ENCODE measurements around the gene UAP1L1.

The UAP1L1 gene

DNA sequence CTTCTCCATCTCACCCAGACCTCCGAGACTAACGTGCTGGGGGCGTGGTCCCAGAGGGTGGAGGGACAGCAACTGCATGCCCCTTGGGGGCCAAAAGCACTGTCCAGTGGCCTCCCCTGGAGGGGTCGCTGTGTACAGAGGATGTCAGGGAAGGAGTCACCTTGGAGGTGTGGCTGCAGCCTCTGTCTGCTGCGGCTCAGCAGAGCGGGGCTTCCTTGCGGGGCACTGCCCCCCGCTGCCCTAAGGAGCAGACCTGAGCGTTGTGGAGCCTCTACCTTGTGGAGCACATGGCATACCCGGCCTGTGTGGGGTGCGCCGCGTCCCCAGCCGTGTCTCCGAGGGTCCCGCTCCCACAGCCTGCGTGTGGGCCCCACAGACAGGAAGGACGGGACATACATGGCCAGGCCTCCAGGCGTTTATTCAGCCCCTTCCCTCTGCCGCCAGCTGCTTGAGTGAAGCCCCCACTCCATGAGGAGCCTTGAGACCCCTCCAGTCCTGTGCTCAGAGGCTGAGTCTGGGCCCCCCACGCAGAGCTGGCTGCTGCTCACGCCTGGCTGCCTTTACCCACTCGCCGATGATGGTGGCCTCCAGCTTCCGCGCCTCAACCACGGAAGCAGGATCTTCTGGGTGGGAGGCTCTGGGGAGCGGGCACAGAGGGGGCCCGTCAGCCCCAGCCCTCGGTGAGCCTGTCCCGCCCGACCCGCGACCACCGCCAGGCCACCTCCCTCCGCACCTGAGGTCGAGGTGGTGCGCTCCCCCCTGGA, 33.0 kb downstream of the UAP1L1 start:
- no peak overlapping the region for H3K4me3 ChIP-seq (ENCODE audit: low read length)
- no peak for DNase-seq (ENCODE audit: low read depth)
- TF ChIP-seq, protein P1, sequence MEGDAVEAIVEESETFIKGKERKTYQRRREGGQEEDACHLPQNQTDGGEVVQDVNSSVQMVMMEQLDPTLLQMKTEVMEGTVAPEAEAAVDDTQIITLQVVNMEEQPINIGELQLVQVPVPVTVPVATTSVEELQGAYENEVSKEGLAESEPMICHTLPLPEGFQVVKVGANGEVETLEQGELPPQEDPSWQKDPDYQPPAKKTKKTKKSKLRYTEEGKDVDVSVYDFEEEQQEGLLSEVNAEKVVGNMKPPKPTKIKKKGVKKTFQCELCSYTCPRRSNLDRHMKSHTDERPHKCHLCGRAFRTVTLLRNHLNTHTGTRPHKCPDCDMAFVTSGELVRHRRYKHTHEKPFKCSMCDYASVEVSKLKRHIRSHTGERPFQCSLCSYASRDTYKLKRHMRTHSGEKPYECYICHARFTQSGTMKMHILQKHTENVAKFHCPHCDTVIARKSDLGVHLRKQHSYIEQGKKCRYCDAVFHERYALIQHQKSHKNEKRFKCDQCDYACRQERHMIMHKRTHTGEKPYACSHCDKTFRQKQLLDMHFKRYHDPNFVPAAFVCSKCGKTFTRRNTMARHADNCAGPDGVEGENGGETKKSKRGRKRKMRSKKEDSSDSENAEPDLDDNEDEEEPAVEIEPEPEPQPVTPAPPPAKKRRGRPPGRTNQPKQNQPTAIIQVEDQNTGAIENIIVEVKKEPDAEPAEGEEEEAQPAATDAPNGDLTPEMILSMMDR (IDR thresholded peaks at IDR 0.05; ENCODE audit: insufficient read depth, low read depth, low read length, missing control alignments) = no peak

DNA sequence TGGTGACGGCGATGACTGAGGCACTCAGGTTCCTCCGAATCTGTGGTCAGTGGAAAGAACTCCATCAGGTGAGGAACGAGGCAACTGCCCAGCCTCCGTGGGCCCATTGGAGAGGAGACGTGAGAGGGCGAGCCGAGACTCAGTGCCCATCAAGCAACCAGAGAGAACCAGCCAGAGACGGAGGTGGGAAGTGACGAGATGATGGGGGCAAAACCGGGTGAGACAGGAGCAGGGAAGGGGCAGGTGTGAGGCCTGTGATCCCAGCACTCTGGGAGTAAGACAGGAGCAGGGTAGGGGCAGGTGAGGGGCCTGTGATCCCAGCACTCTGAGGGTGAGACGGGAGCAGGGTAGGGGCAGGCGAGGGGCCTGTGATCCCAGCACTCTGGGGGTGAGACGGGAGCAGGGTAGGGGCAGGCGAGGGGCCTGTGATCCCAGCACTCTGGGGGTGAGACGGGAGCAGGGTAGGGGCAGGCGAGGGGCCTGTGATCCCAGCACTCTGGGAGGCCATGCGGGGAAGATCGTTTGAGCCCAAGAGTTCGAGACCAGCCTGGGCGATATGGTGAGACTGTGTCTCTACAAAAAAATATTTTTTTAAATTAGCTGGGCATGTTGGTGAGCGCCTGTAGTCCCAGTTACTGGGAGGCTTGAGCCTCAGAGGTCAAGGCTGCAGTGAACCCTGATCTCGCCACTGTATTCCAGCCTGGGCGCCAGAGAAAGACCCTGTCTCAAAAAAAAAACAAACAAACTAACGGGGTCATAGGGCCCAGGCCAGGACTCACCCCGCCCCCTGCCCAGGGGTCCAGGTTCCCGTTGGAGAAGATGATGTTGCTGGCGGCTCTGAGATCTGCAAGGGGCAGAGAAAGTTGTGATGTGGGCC, 33.8 kb downstream of the UAP1L1 start:
- no peak for DNase-seq (ENCODE audit: low read depth)
- H3K4me3 ChIP-seq (ENCODE audit: low read length) = no peak overlapping the region
- TF ChIP-seq, protein P1 (IDR thresholded peaks at IDR 0.05; ENCODE audit: insufficient read depth, low read depth, low read length, missing control alignments) = no peak

DNA sequence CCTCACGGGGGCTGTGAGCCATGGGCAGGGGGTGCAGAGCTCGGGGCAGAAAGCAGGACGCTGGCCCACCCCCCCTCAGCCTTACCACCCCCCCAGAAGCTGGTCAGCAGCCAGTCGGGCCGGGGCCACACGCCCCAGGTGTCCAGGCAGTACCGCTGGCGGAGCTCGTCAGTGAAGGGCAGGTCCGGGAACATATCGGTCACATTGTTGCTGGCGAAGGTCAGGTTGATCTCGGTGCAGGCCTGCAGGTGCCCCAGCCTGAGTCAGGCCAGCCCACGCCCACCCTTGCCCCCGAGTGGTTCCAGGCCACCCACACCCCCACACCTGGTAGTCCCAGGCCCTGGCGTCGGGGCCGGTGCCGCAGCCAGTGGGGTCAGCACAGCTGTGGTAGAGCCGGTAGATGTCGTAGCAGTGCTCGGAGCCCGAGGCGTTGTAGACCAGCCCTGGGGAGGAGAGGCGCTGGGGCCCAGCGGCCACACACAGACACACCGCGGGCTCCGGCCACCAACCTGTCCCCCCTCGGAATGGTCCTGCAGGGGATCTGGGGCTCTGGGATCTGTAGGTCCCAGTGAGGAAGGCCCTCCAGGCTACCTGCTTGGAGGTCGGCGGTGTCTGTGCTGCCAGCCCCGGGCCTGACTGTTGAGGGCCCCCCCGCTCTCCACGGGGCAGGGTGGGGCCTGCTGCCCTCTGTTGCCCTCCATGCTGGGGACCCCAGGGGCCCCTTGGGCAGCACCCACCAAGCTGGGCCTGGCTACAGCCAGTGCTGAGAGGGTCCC, 34.7 kb downstream of the UAP1L1 start:
- TF ChIP-seq, protein P1 (IDR thresholded peaks at IDR 0.05; ENCODE audit: insufficient read depth, low read depth, low read length, missing control alignments) = no peak
- no peak for DNase-seq (ENCODE audit: low read depth)

DNA sequence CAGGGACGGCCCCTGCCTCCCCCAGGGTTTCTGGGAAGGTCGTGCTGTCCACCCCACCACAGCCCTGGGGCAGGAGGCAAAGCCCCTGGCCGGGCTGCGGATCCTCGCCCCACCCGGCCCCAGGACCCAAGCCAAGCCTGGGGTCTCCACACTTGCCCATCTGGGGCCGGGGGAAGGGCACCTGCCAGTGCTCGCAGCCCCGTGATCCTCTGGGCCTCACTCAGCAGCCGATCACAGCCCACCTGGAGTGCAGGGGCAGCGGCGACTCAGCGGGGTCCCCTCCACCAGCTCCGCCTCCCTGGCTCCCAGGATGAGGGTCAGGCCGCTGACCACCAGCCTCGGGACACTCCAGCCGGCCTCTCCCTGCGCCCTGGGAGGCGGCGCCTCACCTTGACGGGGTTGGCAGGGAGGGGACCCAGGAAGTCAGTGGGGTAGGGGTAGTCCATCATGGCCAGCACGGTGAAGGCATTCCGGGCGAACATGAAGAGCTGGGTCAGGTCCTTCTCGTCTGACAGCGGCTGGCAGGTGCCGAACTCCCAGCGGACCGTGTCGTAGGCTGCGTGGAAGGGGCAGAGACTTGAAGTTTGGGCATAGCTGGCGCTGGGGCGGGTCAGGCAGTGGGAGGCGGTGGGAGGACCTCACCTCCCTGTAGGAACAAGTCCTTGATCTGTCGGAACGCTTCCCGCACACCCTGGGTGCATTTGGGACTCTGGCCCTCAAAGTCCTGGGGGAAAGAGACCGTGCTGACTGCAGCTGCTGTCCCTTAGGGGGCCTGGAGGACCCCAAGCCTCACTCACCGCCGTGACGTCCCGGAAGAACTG, 35.5 kb downstream of the UAP1L1 start:
- no peak overlapping the region for H3K4me3 ChIP-seq (ENCODE audit: low read length)
- TF ChIP-seq, protein P1 (IDR thresholded peaks at IDR 0.05; ENCODE audit: insufficient read depth, low read depth, low read length, missing control alignments) = no peak
- no peak for DNase-seq (ENCODE audit: low read depth)

More for the DNA sequence above, 34.7 kb downstream of the UAP1L1 start:
- no peak overlapping the region for H3K4me3 ChIP-seq (ENCODE audit: low read length)

DNA sequence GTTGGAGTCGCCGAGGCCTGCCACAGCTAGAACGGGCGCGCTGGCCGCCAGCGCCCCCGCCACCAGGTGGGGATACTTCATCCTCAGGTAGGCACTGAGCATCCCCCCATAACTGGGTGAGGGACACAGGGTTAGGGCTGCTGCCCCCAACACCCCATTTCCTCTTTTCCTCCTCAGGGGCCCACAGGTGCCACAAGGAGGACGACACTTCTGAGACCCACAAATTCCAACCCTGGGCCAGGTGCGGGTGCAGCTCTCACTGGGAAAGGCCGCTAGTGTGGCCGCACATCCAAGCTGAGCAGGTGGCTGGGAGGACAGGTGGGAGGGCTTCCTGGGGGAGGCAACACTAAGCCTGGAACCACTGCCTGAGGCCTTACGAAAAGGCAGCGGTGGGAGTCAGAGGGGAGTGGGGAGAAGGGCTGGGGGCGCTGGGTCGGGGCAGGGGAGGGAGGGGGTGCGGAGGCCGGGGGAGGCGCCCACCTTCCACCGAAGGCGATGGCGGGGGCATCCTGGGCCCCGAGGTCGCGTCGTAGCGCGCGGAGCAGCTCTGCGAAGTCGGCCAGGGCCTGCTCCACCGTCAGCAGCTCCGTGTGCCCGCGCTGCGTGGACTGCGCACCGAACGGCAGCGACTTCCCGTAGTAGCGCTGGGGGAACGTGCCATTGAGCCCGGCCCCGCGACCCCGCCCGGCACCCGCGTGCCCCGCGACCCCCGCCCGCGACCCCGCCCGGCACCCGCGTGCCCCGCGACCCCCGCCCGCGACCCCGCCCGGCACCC, 36.3 kb downstream of the UAP1L1 start:
- no peak for DNase-seq (ENCODE audit: low read depth)
- TF ChIP-seq, protein P1 (IDR thresholded peaks at IDR 0.05; ENCODE audit: insufficient read depth, low read depth, low read length, missing control alignments) = no peak
- peak overlapping the region; percentile 27 for H3K4me3 ChIP-seq (ENCODE audit: low read length)

Data from epithelial cell of esophagus (primary cell).